COLO668 (cell line): ENCODE measurements around the gene P4HA2.
A peak's percentile ranks its signal among the peaks of the same experiment; 100 is the strongest.

Experiments used
- DNase-seq: peaks from one replicate; lab custom pipeline; 2025; ENCODE audit not compliant: unreplicated experiment; lab: John Stamatoyannopoulos, UW

P4HA2 gene

GRCh38 chr5:132251220-132251725 lies 23.6 kb upstream of the P4HA2 start:
- no peak for DNase-seq

DNA sequence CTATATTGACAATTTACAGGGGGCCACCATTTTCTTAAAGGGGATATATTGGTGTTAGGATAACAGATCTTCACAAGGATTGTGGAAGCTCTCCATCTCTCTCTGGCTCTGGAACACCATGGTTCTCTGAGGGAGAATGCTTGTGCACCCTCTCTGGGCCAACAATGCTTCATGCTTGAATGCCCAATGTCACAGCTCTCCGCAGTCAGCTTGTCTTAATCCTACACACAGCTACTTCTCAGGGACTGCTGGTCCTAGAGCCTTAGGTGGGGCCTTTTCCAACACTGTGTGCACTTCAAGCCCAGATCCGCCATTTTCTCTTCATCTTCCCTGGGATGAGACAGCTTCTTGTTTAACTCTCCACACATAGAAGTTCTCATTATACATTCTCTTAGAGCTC lies 22.9 kb upstream of the P4HA2 start:
- no peak for DNase-seq

GRCh38 chr5:132246806-132247205 lies 19.2 kb upstream of the P4HA2 start:
- no peak for DNase-seq

DNA sequence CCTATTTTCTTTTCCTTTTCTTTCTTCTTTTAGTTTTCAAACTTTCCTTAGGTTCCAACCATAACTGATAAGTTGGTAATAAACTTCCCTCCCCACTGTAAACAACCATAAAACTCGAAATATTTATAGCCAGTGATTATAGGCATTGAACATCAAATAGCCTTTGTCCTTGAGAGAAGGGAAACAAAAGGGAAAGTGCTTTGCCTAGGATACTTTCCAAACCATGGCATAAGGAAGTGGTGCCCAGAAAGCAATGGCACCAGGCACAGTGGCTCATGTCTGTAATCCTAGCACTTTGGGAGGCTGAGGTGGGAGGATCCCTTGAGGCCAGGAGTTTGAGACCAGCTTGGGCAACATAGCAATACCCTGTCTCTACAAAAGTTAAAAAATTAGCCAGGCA lies 17.9 kb upstream of the P4HA2 start:
- no peak for DNase-seq

GRCh38 chr5:132243366-132243977 lies 15.8 kb upstream of the P4HA2 start:
- peak; percentile 11 for DNase-seq

GRCh38 chr5:132239776-132240175 lies 12.1 kb upstream of the P4HA2 start:
- DNase-seq: no peak

DNA sequence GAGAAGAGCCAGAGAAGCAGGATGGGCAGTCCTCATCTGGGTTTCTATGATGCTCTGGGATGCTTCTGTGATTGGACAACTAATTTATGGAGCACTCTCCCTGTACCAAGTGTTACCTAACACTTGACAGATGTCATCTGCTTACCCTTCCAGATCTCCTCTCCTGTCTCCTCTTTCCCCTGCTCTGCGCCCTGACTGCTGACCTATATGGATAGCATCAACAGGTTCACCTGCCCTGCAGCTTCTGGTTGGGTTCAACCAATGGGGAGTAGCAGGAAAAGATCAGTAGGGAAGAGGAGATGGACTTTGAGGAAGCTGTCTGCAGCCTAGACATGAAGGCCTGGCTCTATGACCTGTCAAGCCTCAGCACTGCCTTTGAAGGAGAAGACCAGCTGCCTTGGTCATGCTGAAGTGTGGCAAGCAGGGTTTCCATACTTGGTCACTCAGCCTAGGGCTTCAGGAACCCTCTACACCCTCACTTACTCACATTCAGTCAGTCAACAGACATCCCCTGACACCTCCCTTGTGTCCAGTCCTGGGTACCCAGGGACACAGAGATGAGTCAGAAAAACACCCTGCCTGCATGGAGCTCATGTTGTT lies 11.3 kb upstream of the P4HA2 start:
- no peak for DNase-seq

- DNase-seq: peak; percentile 58
Measured at GRCh38 chr5:132238169-132238744, 10.6 kb upstream of the P4HA2 start.

GRCh38 chr5:132237670-132238069 lies 10.0 kb upstream of the P4HA2 start:
- no peak for DNase-seq

GRCh38 chr5:132237141-132237540 lies 9.5 kb upstream of the P4HA2 start:
- no peak for DNase-seq

DNA sequence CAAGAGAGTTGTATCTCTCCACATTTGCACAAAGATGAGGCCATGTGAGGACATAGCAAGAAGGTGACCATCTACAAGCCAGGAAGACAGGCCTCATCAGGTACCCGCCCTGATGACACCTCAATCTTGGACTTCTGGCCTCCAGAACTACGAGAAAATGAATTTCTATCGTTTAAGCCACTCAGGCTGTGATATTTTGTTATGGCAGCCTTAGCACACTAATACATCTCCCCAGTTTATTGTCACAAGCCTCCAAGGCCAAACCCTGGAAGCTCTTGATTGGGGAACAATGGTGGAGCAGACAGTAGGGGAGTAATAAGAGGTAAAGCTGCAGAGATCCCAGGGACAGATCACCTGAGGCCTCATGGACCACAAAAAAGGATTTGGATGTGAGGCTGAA lies 7.7 kb upstream of the P4HA2 start:
- DNase-seq: no peak

- DNase-seq: no peak
Measured at GRCh38 chr5:132234684-132235062, 7.0 kb upstream of the P4HA2 start.

- no peak for DNase-seq
Measured at GRCh38 chr5:132233811-132234683, 6.4 kb upstream of the P4HA2 start.

DNA sequence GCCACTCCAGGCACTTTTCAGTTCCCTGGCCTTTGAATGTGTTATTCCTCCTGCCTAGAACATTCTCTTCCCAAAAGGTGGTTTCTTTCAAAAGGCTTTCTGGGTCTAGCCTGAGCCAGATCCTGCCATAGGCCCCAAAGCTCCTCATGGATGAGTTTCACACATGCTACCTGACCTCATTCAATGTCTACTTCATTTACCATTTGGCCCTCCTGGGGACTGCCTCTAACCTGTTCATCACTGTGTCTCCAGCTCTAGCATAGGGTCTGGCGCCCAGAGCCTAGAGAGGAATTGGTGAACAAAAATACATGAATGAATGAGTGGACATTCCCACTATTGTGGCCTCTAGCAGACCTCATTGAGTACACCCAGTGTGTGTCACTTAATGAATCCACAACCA lies 5.4 kb upstream of the P4HA2 start:
- no peak for DNase-seq

DNA sequence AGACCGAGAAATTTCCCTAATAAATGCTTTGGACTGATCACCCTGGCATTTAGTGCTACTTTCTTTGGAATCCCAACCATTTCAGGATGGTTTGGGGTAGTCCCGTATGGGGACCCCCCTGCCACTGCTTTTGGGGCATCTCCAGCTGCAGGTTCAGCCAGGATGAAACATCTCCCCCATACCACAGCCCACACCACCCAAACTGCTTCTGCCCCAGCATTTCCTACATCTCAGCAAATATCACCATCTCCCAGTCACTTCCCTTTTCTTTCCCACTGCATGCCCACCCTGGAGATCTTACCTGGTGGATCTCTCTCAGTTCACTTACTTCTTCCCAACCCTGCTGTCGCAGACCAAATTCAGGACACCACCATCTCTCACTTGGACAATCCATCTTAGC lies 4.8 kb upstream of the P4HA2 start:
- no peak for DNase-seq

- DNase-seq: no peak
Measured at GRCh38 chr5:132230871-132231270, 3.2 kb upstream of the P4HA2 start.

DNA sequence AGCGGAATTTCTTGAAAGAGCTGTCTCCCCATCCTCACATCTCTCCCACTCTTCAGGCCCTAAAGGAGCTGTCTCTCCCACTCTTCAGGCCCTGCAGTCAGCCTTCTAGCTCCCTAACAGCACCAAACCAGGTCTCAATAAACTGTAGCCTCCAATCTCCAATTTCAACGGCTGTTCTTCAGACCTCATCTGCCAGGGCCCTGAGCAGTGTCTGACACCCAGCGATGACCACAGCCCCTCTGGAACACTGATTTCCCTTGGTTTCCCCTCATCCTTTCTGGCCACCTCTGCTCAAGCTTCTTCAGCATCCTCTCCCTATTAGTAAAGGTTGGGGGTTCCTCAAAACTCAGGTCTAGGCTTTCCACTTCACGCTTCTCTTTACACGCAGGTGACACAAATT lies 1.6 kb upstream of the P4HA2 start:
- DNase-seq: no peak

DNA sequence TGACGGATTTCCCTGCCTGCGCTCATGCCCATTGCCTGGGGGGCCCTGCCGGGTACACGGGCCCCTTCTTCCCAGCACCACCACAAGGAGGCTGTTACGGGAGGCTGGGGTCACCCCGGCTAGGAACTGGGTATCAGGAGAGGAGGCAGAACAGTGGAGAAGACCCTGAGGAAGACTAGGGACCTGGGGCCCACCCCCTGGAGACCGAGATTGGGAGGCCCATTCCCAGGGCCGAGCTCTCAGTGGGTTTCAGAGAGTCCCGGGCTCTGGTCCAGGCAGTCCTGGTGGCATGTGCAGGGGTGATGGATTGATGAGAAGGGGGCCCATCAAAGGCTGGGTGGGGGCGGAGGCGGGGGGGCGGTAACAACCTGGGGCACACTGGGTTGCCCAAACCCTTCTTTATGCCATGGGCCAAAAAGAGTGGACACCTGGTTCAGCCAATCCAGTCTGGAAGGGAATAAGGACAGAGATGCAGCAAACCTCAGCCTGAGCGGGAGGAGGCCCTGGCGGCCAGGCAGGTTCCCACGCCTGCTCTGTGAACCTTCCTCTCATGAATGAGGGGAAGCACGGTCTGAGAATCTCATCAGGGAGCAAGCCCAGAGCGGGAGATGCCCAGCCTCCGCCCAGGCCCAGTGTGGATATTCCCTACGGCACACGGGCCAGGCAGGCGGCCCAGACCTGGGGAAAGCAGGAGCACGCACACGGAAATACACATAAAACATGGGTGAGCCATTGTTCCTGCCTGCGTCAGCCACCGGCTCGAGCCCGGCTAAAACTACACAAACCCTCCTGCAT lies 785 bp upstream of the P4HA2 start:
- DNase-seq: no peak

DNA sequence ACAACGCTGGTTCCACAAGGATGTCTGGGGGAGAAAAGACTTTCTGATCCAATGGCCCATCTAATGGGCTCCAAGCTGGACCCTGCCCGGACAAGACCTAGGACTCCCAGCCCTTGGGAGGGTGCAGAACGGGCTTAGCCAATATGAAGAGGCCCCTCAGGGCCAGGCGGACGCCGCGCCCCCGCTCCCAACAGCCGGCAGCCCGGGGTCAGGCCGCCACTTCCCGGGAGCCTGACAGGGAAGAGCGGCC lies 493 bp downstream of the P4HA2 start:
- no peak for DNase-seq

DNA sequence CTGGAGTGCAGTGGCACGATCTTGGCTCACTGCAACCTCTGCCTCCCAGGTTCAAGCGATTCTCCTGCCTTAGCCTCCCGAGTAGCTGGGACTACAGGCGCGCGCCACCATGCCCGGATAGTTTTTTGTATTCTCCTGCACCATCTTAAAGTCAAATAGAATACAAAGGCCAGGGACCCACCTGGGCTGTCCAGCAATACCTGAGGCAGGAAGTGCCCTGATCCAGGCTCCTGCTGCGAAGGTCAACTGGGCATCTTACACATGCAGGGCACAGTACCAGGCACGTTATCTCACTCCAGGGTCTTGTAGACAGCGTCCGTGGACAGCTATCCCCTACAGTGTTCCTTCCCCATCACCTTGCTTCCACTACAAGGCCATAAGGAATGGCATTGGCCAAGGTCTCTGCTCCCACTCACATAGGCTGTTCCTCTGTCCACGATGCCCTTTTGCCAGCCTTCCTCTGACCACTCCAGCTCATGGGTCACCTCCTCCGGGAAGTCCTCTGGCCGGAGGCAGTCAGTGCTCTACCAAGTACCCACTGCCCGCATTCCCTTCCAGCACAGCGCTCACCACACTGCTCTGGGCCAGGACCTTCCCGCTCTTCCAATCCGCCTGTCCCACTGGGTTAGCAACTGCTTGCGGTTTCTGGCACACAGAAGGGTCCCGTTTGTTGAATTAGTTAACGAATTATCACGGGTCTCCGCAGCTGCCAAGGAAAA lies 978 bp downstream of the P4HA2 start:
- DNase-seq: no peak
